HEK293T (cell line): ENCODE results near the gene ELOVL2.

Source experiments
- ARNT ChIP-seq: fragments of 450-650 bp; IDR thresholded peaks from 2 replicates; pipeline ENCODE4 v1.6.1; 2017; ENCODE audit warnings: mild to moderate bottlenecking
- BHLHE40 ChIP-seq: fragments of 450-650 bp; IDR thresholded peaks from 2 replicates; pipeline ENCODE4 v1.6.1; 2016; ENCODE audit warnings: mild to moderate bottlenecking, moderate library complexity, borderline replicate concordance
- CTBP1 ChIP-seq: fragments of 450-650 bp; IDR thresholded peaks from 2 replicates; pipeline ENCODE4 v1.6.1; 2016; ENCODE audit warnings: borderline replicate concordance
- ELF4 ChIP-seq: fragments of 450-650 bp; IDR thresholded peaks from 2 replicates; pipeline ENCODE4 v1.6.1; 2017; ENCODE audit warnings: antibody characterized with exemption
- FOXK2 ChIP-seq: fragments of 450-650 bp; IDR thresholded peaks from 2 replicates; pipeline ENCODE4 v1.6.1; 2016; ENCODE audit warnings: mild to moderate bottlenecking
- FOXM1 ChIP-seq: fragments of 450-650 bp; IDR thresholded peaks from 2 replicates; pipeline ENCODE4 v1.6.1; 2017; ENCODE audit warnings: mild to moderate bottlenecking, borderline replicate concordance
- HDGF ChIP-seq: fragments of 450-650 bp; IDR thresholded peaks from 2 replicates; pipeline ENCODE4 v1.6.1; 2017; ENCODE audit warnings: antibody characterized with exemption, borderline replicate concordance
- NFRKB ChIP-seq: fragments of 450-650 bp; IDR thresholded peaks from 2 replicates; pipeline ENCODE4 v1.6.1; 2016; ENCODE audit warnings: mild to moderate bottlenecking, moderate library complexity
- PKNOX1 ChIP-seq: fragments of 450-650 bp; IDR thresholded peaks from 2 replicates; pipeline ENCODE4 v1.6.1; 2016
- SP1 ChIP-seq: fragments of 450-650 bp; IDR thresholded peaks from 2 replicates; pipeline ENCODE4 v1.6.1; 2017
- TARDBP ChIP-seq: fragments of 450-650 bp; IDR thresholded peaks from 2 replicates; pipeline ENCODE4 v1.6.1; 2016
- ZNF384 ChIP-seq: fragments of 450-650 bp; IDR thresholded peaks from 2 replicates; pipeline ENCODE4 v1.6.1; 2016

- TF ChIP-seq ZNF384 (no peak), SP1 (no peak), FOXM1 (no peak), ELF4 (no peak), BHLHE40 (no peak), PKNOX1 (no peak), TARDBP (no peak), NFRKB (no peak), FOXK2 (no peak), ARNT (no peak), HDGF (no peak), CTBP1 (no peak)
Measured at GRCh38 chr6:11027565-11028110, 16.5 kb downstream of the ELOVL2 start.
